GM10847 (cell line): ENCODE data around the gene BRICD5.

Experiments used
- POLR2A ChIP-seq: IDR thresholded peaks from 2 replicates; pipeline ENCODE4 v1.6.1; 2011; ENCODE audit not compliant: insufficient read length; ENCODE audit errors: extremely low read depth

BRICD5 gene

GRCh38 chr16:2172688-2173335 is 37.9 kb downstream of the BRICD5 start:
- no peak for TF ChIP-seq POLR2A

- TF ChIP-seq POLR2A = no peak
These were observed 39.0 kb downstream of the BRICD5 start for GRCh38 chr16:2171601-2172178.

- TF ChIP-seq POLR2A = no peak
These were observed 39.9 kb downstream of the BRICD5 start for GRCh38 chr16:2170587-2171435.

- TF ChIP-seq POLR2A = no peak
These were observed 40.6 kb downstream of the BRICD5 start for GRCh38 chr16:2170080-2170479.

GRCh38 chr16:2167068-2167638 is 43.5 kb downstream of the BRICD5 start:
- no peak for TF ChIP-seq POLR2A

GRCh38 chr16:2166263-2167067 is 44.2 kb downstream of the BRICD5 start:
- no peak for TF ChIP-seq POLR2A

DNA sequence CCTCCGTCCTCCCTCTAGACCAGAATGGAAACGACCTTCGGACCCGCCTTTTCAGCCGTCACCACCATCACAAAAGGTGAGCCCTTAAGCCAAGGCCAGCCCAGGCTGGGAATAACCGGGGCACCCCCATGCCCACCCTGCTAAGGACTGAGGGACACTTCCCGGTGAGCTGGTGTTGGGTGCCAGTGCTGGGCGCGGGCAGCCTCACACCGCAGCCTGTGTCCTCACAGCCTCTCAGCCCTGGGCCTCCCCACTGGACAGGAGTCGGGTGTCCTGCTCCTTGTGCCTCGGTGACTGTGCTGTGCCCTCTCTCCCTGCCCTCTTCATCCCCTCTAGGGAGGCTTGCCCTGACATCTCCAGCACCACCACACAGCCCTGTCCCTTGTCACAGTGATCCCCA is 44.8 kb downstream of the BRICD5 start:
- no peak for TF ChIP-seq POLR2A

- no peak for TF ChIP-seq POLR2A
These were observed 47.3 kb downstream of the BRICD5 start for GRCh38 chr16:2163211-2163881.

DNA sequence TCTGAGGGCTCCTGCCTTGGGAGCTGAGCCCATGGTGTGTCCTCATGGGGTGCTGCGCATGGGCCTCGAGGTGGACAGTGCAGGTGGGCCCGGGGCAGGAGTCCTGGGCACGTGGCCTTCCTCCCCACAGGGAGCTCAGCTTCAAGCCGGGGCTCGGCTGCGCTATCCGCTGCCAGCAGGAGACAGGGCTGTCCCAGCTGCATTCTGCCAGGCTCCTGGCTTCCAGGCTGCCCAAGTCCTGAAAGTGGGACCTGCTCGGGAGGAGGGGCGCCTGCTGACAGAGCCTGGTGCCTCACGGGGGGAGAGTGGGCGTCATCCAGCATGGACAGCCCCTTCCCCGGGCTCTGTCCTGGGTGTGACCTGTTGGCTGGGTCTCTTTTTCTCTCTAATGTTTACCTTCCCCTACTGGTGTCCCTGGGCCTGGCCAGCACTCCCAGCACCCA is 48.0 kb downstream of the BRICD5 start:
- no peak for TF ChIP-seq POLR2A

- no peak for TF ChIP-seq POLR2A
These were observed 48.8 kb downstream of the BRICD5 start for GRCh38 chr16:2161911-2162310.

GRCh38 chr16:2160915-2161551 is 49.6 kb downstream of the BRICD5 start:
- TF ChIP-seq POLR2A = no peak
